Right lobe of liver (tissue), 6 donors: ENCODE data around the gene FMO3. TPM values are rescaled to one million over a fixed set of nuclear protein-coding genes. Genes with fewer than 3 reads are reported as not detected.

Source experiments
- ATAC-seq, 4 donors: fragments of 200-7000 bp; cut with Tn5 transposase; one replicate each; pipeline ENCODE4 v1.9.1; 2020; ENCODE audit warnings: mild to moderate bottlenecking in 4 of 4, moderate library complexity in 4 of 4
- DNase-seq, 3 donors: peaks; one replicate each; pipeline ENCODE4 v3.0.0-alpha.2; 2020
- H3K27ac ChIP-seq, 3 donors: fragments of 200-600 bp; one replicate each; pipeline ENCODE4 v1.8.0; 2022
- H3K27me3 ChIP-seq, 2 donors: fragments of 200-600 bp; one replicate each; pipeline ENCODE4 v1.8.0; 2022
- H3K36me3 ChIP-seq, 4 donors: fragments of 200-600 bp; sonication (generic) in 1 of 4; one replicate each; pipeline versions ENCODE4 v1.5.1 to v1.8.0; 2017 to 2022; ENCODE audit warnings: control low read depth in 1 of 4
- H3K4me1 ChIP-seq, 4 donors: fragments of 200-600 bp; sonication (generic) in 1 of 4; one replicate each; pipeline versions ENCODE4 v1.5.1 to v1.8.0; 2017 to 2022; ENCODE audit warnings: control low read depth in 1 of 4
- H3K4me3 ChIP-seq, 3 donors: fragments of 200-600 bp; one replicate each; pipeline ENCODE4 v1.8.0; 2022
- H3K9me3 ChIP-seq, 4 donors: fragments of 200-600 bp; sonication (generic) in 1 of 4; one replicate each; pipeline versions ENCODE4 v1.5.1 to v1.8.0; 2017 to 2022; ENCODE audit warnings: control low read depth in 1 of 4
- POLR2A ChIP-seq: fragments of 450-650 bp; IDR thresholded peaks from one replicate; pipeline ENCODE4 v1.6.1; 2017; ENCODE audit warnings: antibody characterized with exemption, mild to moderate bottlenecking
- WGBS: methylation state at CpG from one replicate; pipeline ENCODE4 v1.1.6; 2018; ENCODE audit warnings: low coverage, low lambda C conversion rate; ENCODE audit not compliant: insufficient coverage; ENCODE audit errors: missing lambda C conversion rate; 5-methylcytosine and 5-hydroxymethylcytosine counted together
- intact Hi-C, 2 donors: fragments of 100-400 bp; cut with DNase I; formaldehyde crosslinking; loops; one replicate each; pipeline versions ENCODE4 v1.11.2 to v1.14.1; 2022
- total RNA-seq, 6 experiments: library from RNA; depleted of rRNA in 2 of 6; stranded (reverse); fragments of >200 nt in 2 of 6; fragmentation: NEBNext Ultra II Directional in 3 of 6; extraction: Animal tissue kit (Norgen Biotek cat#: 25700) in 3 of 6; gene quantifications; one replicate each; pipeline versions ENCODE4 v1.1.0 to v1.2.4, GENCODE V29; 2016 to 2023
- TF ChIP-seq, protein P1 (sequence below), 4 donors: fragments of 200-600 bp in 3 of 4; fragments of 450-650 bp in 1 of 4; IDR thresholded peaks; one replicate each; pipeline versions ENCODE4 v1.5.1 to v1.8.0; 2016 to 2022; ENCODE audit warnings: antibody characterized with exemption in 4 of 4, mild to moderate bottlenecking in 2 of 4
- donor health status: DM: no; HTN: yes; CAD: no.
- donor health status: DM: no; HTN: no; CAD: no.
- donor health status: DM: no; HTN: no; CAD: no.
- donor health status: DM: no; HTN: yes; CAD: no.
- donor health status: DM: no; HTN: yes; CAD: no.

FMO3 gene
- total RNA-seq, 6 experiments from 2014 or later, result 107 to 428 (median 326) TPM

GRCh38 chr1:171152549-171152948, 61.8 kb downstream of the FMO3 start:
- 56% methylated on average over 2 of the region's 2 CpGs for WGBS
- Histone ChIP-seq H3K4me3 (no peak overlapping the region), H3K9me3 (no peaks in the 10 kb centered on the region), H3K27ac (no peak overlapping the region), H3K27me3 (no peaks in the 10 kb centered on the region), H3K36me3 (no peaks in the 10 kb centered on the region), H3K4me1 (no peaks in the 10 kb centered on the region)
- intact Hi-C loops, result no loop called here
- no peak for ATAC-seq
- no peak for DNase-seq
- no peak for TF ChIP-seq POLR2A
- TF ChIP-seq, protein P1, sequence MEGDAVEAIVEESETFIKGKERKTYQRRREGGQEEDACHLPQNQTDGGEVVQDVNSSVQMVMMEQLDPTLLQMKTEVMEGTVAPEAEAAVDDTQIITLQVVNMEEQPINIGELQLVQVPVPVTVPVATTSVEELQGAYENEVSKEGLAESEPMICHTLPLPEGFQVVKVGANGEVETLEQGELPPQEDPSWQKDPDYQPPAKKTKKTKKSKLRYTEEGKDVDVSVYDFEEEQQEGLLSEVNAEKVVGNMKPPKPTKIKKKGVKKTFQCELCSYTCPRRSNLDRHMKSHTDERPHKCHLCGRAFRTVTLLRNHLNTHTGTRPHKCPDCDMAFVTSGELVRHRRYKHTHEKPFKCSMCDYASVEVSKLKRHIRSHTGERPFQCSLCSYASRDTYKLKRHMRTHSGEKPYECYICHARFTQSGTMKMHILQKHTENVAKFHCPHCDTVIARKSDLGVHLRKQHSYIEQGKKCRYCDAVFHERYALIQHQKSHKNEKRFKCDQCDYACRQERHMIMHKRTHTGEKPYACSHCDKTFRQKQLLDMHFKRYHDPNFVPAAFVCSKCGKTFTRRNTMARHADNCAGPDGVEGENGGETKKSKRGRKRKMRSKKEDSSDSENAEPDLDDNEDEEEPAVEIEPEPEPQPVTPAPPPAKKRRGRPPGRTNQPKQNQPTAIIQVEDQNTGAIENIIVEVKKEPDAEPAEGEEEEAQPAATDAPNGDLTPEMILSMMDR (IDR thresholded peaks at IDR 0.05), result no peak

- ATAC-seq, result no peak
- intact Hi-C loops, result no loop called here
Measured at GRCh38 chr1:171155484-171155883, 64.8 kb downstream of the FMO3 start.

GRCh38 chr1:171158096-171158495, 67.4 kb downstream of the FMO3 start:
- Histone ChIP-seq H3K4me1 (peaks cover 0 to 25% (median 9%) of the 10 kb centered on the region in 4 donors), H3K27ac (no peak overlapping the region), H3K9me3 (no peaks in the 10 kb centered on the region), H3K27me3 (no peaks in the 10 kb centered on the region), H3K36me3 (no peaks in the 10 kb centered on the region), H3K4me3 (no peak overlapping the region)
- ATAC-seq (no peak), DNase-seq (no peak)
- 79% methylated on average over 5 of the region's 5 CpGs for WGBS
- TF ChIP-seq, protein P1 (IDR thresholded peaks at IDR 0.05), result no peak
- no peak for TF ChIP-seq POLR2A
- intact Hi-C loops, result no loop called here

More at GRCh38 chr1:171155484-171155883, 64.8 kb downstream of the FMO3 start:
- H3K27ac ChIP-seq, result no peak overlapping the region
- H3K36me3 ChIP-seq, result no peaks in the 10 kb centered on the region
- DNase-seq, result no peak
- H3K9me3 ChIP-seq, result no peaks in the 10 kb centered on the region
- H3K4me3 ChIP-seq, result no peak overlapping the region
- no peaks in the 10 kb centered on the region for H3K27me3 ChIP-seq
- TF ChIP-seq, protein P1 (IDR thresholded peaks at IDR 0.05), result no peak
- TF ChIP-seq POLR2A, result no peak
- peaks cover 0 to 17% (median 5%) of the 10 kb centered on the region in 4 donors for H3K4me1 ChIP-seq

GRCh38 chr1:171158551-171158950, 67.8 kb downstream of the FMO3 start:
- H3K36me3 ChIP-seq, result no peaks in the 10 kb centered on the region
- H3K27ac ChIP-seq, result no peak overlapping the region
- WGBS, result 64% methylated on average over 3 of the region's 3 CpGs
- peaks cover 0 to 25% (median 9%) of the 10 kb centered on the region in 4 donors for H3K4me1 ChIP-seq
- no peaks in the 10 kb centered on the region for H3K9me3 ChIP-seq
- TF ChIP-seq, protein P1 (IDR thresholded peaks at IDR 0.05), result no peak
- TF ChIP-seq POLR2A, result no peak
- intact Hi-C loops, result no loop called here
- no peaks in the 10 kb centered on the region for H3K27me3 ChIP-seq
- ATAC-seq (no peak), DNase-seq (no peak)
- H3K4me3 ChIP-seq, result no peak overlapping the region

DNA sequence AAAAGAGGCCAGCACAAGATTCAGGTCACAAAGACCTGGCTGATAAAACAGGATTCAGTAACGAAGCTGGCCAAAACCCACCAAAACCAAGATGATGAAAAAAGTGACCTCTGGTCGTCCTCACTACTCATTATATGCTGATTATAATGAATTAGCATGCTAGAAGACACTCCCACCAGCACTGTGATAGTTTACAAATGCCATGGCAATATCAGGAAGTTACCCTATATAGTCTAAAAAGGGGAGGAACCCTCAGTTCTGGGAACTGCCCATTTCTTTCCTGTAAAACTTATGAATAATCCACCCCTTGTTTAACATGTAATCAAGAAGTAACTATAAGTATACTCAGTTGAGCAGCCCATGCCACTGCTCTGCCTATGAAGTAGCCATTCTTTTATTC, 68.4 kb downstream of the FMO3 start:
- Histone ChIP-seq H3K9me3 (no peaks in the 10 kb centered on the region), H3K27ac (peak overlapping the region in 2 of 3 donors; percentile 77 to 84), H3K4me1 (peaks cover 0 to 25% (median 9%) of the 10 kb centered on the region in 4 donors), H3K27me3 (no peaks in the 10 kb centered on the region), H3K4me3 (no peak overlapping the region), H3K36me3 (no peaks in the 10 kb centered on the region)
- intact Hi-C loops, result no loop called here
- no peak for TF ChIP-seq POLR2A
- TF ChIP-seq, protein P1 (IDR thresholded peaks at IDR 0.05), result no peak
- 24% methylated on average over 2 of the region's 2 CpGs for WGBS
- ATAC-seq (no peak), DNase-seq (no peak)
